HCT116 (cell line): ENCODE results near the gene CTNNA2.

Experiments
- EZH2phosphoT487 ChIP-seq: fragments of 200-600 bp; IDR thresholded peaks from 2 replicates; pipeline ENCODE4 v1.6.1; 2018; ENCODE audit warnings: antibody characterized with exemption, borderline replicate concordance
- POLR2AphosphoS5 ChIP-seq: IDR thresholded peaks from 2 replicates; pipeline ENCODE4 v1.6.1; 2011; ENCODE audit warnings: mild to moderate bottlenecking, low read depth, low read length, moderate library complexity
- RAD21 ChIP-seq: IDR thresholded peaks from 2 replicates; pipeline ENCODE4 v1.6.1; 2012; ENCODE audit warnings: low read depth, mild to moderate bottlenecking
- TF ChIP-seq, protein P1 (sequence below): IDR thresholded peaks from 2 replicates; pipeline ENCODE4 v1.6.1; 2012
- TF ChIP-seq, protein P2 (sequence below), 3 experiments: fragments of 200-600 bp in 1 of 3; sonication (generic) in 1 of 3; IDR thresholded peaks in 2 of 3; conservative IDR thresholded peaks in 1 of 3; 2 replicates each; pipeline ENCODE4 v1.5.1; 2012 to 2017; ENCODE audit warnings: low read depth in 2 of 3, low read length in 2 of 3, antibody characterized with exemption in 1 of 3, borderline replicate concordance in 1 of 3, control low read depth in 1 of 3, mild to moderate bottlenecking in 1 of 3, mixed read lengths in 1 of 3, mixed run types in 1 of 3, moderate library complexity in 1 of 3; ENCODE audit not compliant: insufficient read depth in 1 of 3

DNA sequence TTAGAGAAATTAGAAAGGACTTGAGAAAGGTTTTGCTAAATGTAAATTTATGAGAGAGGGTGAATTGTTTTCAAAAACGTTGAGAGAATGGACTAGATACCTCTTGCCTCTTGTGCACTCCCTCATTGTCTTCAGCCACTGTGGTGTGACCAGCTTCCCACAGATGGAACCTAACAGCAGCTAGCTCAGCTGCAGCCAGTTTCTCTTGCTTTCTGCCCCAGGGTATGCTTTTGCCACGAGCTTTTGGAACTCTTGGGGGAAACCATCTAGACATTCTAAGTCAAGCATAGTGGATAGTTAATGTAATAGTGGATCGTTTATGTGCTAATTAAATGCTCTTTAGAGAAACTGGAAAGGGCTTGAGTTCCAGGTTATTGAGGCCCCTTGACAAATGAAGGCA lies 288.2 kb downstream of the CTNNA2 start:
- TF ChIP-seq, protein P1, sequence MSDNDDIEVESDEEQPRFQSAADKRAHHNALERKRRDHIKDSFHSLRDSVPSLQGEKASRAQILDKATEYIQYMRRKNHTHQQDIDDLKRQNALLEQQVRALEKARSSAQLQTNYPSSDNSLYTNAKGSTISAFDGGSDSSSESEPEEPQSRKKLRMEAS: no peak
- TF ChIP-seq, protein P2, sequence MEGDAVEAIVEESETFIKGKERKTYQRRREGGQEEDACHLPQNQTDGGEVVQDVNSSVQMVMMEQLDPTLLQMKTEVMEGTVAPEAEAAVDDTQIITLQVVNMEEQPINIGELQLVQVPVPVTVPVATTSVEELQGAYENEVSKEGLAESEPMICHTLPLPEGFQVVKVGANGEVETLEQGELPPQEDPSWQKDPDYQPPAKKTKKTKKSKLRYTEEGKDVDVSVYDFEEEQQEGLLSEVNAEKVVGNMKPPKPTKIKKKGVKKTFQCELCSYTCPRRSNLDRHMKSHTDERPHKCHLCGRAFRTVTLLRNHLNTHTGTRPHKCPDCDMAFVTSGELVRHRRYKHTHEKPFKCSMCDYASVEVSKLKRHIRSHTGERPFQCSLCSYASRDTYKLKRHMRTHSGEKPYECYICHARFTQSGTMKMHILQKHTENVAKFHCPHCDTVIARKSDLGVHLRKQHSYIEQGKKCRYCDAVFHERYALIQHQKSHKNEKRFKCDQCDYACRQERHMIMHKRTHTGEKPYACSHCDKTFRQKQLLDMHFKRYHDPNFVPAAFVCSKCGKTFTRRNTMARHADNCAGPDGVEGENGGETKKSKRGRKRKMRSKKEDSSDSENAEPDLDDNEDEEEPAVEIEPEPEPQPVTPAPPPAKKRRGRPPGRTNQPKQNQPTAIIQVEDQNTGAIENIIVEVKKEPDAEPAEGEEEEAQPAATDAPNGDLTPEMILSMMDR (IDR thresholded peaks at IDR 0.05 in 2 of 3, conservative IDR thresholded peaks at IDR 0.05 in 1 of 3; ENCODE audit: borderline replicate concordance in 1 of 3, insufficient read depth in 1 of 3, low read depth in 2 of 3, low read length in 2 of 3): no peak
- TF ChIP-seq RAD21: no peak
- no peak for TF ChIP-seq EZH2phosphoT487
- no peak for TF ChIP-seq POLR2AphosphoS5
